Natural killer cell treated with Interleukin-12 subunit alpha and Interleukin-12 subunit beta and Interleukin-15 and Interleukin-18, amount 100 ng/mL, for 72 hours (primary cell): ENCODE measurements around the gene MIPEP. TPM values are rescaled to one million over a fixed set of nuclear protein-coding genes. Genes with fewer than 3 reads are reported as not detected.

ENCODE experiments used
- ATAC-seq, 2 donors: fragments of 150-1000 bp; cut with Tn5 transposase in 1 of 2; sonication (Bioruptor Pico), chemical (Tn5 transposase) in 1 of 2; 2 replicates each; pipeline ENCODE4 v1.10.0; 2021
- DNase-seq: peaks from one replicate; pipeline ENCODE4 v3.0.0; 2022; ENCODE audit warnings: low spot score
- H3K27ac Mint-ChIP-seq, 2 donors: 1 replicate in 1 of 2; 2 replicates in 1 of 2; pipeline ENCODE4 v1.8.0; 2022; ENCODE audit warnings: mixed read lengths in 2 of 2, mild to moderate bottlenecking in 1 of 2, moderate library complexity in 1 of 2
- H3K27me3 Mint-ChIP-seq, 2 donors: 1 replicate in 1 of 2; 2 replicates in 1 of 2; pipeline ENCODE4 v1.8.0; 2022; ENCODE audit warnings: mixed read lengths in 2 of 2
- H3K36me3 Mint-ChIP-seq: one replicate; pipeline ENCODE4 v1.8.0; 2022; ENCODE audit warnings: mixed read lengths
- H3K4me1 Mint-ChIP-seq, 2 donors: 1 replicate in 1 of 2; 2 replicates in 1 of 2; pipeline ENCODE4 v1.8.0; 2022; ENCODE audit warnings: low read depth in 2 of 2, mixed read lengths in 2 of 2, mild to moderate bottlenecking in 1 of 2
- H3K4me3 Mint-ChIP-seq: one replicate; pipeline ENCODE4 v1.8.0; 2022; ENCODE audit warnings: mixed read lengths
- H3K9me3 Mint-ChIP-seq: 2 replicates; pipeline ENCODE4 v1.8.0; 2022; ENCODE audit warnings: mixed read lengths
- total RNA-seq, 2 donors: library from RNA; stranded (reverse); gene quantifications; one replicate each; pipeline ENCODE4 v1.2.3, GENCODE V29; 2022

Gene MIPEP
- total RNA-seq, 2 donors from 2014 or later: 12.1 to 14.5 TPM

DNA sequence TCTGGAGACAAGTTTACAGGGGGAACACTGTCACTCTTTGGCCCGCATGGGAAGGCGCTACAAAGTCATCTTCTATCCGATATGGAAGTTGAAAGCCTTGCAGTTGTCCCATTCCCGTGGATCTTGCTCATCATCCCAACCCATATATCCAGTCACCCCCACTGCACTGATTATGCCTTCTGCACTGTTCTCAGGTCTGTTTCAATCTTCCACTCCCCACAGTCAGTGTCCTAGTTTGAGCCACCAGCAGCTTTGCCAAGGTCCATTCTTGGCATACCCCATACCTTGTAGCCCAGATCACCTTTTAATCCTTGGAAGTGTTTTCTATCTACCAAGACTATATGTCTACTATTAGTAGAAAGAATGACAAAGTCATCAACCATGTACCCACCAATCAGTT lies 88.1 kb downstream of the MIPEP start:
- peaks cover 9% of the 10 kb centered on the region for H3K36me3 Mint-ChIP-seq
- DNase-seq: no peak
- H3K4me1 Mint-ChIP-seq: peaks cover 0 to 3% of the 10 kb centered on the region in 2 donors
- H3K27me3 Mint-ChIP-seq: no peaks in the 10 kb centered on the region
- no peak overlapping the region for H3K27ac Mint-ChIP-seq
- no peak overlapping the region for H3K4me3 Mint-ChIP-seq
- no peak for ATAC-seq
- peaks cover 3% of the 10 kb centered on the region for H3K9me3 Mint-ChIP-seq

DNA sequence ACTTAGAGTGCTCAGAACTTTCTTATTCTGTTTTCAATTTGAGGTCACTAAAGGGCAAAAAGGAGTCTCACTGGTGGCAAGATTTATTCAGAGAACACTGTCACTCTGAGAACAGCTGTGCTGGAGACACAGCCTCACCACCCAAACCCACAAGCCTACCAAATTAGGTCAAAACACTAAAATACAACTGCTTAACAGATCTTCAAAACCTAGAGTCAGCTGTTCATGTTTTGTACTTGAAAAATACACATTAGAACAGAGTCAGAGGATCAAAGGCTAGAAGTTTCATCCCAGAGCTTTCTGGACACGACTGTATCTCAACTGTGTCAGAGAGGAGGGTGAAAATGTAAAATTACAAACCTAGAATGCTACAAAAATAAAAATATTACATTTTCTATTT lies 89.3 kb downstream of the MIPEP start:
- Mint-ChIP-seq H3K4me1 (peaks cover 0 to 3% of the 10 kb centered on the region in 2 donors), H3K27me3 (no peaks in the 10 kb centered on the region), H3K27ac (no peak overlapping the region), H3K9me3 (peaks cover 3% of the 10 kb centered on the region), H3K4me3 (no peak overlapping the region), H3K36me3 (peaks cover 9% of the 10 kb centered on the region)
- DNase-seq (no peak), ATAC-seq (no peak)

DNA sequence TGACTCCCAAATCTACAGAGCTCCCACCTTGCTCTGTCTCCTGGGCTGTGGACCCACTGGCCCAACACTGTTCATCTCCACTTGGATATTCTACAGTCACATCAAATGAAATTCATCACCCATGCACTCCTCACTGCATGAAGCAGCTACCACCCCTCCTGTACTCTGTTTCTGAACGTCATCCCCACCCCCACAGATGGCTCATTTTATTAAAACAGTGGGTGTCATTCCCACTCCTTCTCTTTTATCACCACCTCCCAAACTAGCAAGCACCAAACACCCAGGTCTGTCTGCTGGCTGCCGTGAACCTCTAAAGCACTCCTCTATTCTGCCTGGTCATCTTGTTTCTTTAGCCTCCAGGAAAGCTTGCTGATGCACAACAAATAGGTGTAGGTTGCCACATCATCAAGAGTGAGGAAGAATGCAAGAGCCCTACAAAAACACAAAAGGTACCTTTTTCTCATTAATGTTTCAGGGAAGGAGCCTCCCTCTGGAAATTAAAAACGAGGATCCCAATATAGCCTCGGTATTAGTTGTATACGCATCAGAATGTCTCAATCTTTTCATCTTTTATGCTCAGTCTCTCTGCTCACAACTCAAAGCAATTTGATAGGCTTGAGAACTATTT lies 91.8 kb downstream of the MIPEP start:
- H3K4me3 Mint-ChIP-seq: no peak overlapping the region
- no peak overlapping the region for H3K27ac Mint-ChIP-seq
- ATAC-seq: no peak
- H3K4me1 Mint-ChIP-seq: peaks cover 3 to 5% of the 10 kb centered on the region in 2 donors
- peaks cover 3% of the 10 kb centered on the region for H3K9me3 Mint-ChIP-seq
- no peak for DNase-seq
- H3K27me3 Mint-ChIP-seq: no peaks in the 10 kb centered on the region
- peaks cover 9% of the 10 kb centered on the region for H3K36me3 Mint-ChIP-seq

DNA sequence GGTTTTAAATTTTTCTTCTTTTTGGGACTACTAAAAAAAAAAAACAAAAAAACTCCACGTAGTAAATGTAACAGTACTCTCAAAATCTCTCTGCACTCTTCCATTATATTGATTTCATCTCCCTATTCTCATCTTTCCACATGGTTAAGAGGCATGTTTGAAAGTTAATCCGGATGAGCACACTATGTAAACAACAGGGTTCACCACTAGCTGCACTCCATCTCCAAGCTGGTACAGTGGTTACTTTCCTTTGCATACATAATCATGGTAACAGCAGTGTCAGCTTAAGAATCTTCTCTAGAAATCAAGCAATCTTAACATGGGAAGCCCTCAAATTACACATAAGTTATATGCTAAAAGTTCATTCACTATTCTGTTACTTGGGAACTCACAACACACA lies 92.6 kb downstream of the MIPEP start:
- no peak overlapping the region for H3K27ac Mint-ChIP-seq
- no peak for DNase-seq
- H3K4me1 Mint-ChIP-seq: peaks cover 3 to 5% of the 10 kb centered on the region in 2 donors
- no peak for ATAC-seq
- H3K9me3 Mint-ChIP-seq: peaks cover 3% of the 10 kb centered on the region
- H3K4me3 Mint-ChIP-seq: no peak overlapping the region
- no peaks in the 10 kb centered on the region for H3K27me3 Mint-ChIP-seq
- H3K36me3 Mint-ChIP-seq: peaks cover 9% of the 10 kb centered on the region

DNA sequence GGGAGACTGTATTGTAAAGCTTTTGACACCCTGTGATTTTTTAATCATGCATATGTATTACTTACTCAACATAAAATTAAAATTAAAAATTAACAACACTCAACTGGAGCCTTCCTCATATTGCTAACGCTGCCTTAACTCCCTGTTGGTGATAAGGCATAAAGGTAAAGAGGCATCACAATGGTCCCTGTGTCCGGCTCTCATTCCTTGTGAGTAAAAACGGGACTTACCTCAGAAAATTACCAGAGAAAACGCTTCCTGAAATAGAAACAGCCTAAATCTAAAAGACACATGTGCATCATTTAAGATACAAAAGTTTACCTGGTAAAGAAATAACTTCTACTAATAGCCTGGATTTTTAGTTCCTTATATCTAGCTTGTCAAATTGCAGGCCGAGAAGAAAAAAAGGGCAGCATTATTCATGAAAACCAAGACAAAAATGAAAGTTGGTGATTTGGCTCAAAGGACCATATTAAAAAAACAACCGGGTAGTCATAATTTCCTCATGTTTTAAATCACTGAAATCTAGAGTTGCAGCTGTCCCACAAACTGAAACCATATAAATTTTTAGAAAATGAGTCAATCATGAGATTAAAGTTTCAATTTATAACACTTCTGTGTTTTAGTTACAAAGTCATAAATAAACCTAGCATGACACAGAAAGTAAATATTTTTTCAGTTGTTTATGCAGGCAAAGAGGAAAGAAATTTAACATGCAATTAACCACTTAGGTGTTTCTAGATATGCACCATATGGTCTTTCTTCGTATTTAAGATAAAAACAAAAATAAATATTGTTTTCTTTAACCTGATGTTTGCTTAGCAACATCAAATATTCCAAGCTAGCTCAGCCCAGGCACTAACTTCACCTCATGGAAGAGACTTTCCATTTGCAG lies 94.7 kb downstream of the MIPEP start:
- peaks cover 3% of the 10 kb centered on the region for H3K9me3 Mint-ChIP-seq
- H3K4me3 Mint-ChIP-seq: peak overlapping the region; percentile 26
- H3K36me3 Mint-ChIP-seq: peaks cover 9% of the 10 kb centered on the region
- no peak overlapping the region for H3K27ac Mint-ChIP-seq
- no peaks in the 10 kb centered on the region for H3K27me3 Mint-ChIP-seq
- DNase-seq (no peak), ATAC-seq (peak in 1 of 2 donors; percentile 55)
- peaks cover 3 to 5% of the 10 kb centered on the region in 2 donors for H3K4me1 Mint-ChIP-seq

DNA sequence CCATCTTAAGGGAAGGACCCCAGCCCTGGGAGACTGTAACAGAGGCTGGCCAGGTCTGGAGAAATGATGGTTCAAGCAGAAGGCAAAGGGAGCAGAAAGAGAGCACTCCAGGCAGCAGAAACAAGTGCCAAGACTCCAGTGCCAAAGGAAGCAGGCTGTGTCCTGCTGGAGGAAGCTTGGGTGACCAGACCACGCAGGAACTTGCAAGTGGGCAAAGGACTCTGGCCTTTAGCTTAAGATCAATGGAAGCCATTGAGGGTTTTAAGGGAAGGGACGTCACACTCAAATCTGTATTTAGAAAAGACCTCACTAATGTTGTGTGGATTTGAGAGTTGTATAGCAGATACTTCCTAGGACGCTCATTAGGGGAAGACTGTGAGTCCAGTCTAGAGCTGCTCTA lies 95.5 kb downstream of the MIPEP start:
- no peak for DNase-seq
- Mint-ChIP-seq H3K27ac (no peak overlapping the region), H3K4me3 (no peak overlapping the region), H3K36me3 (peaks cover 7% of the 10 kb centered on the region), H3K9me3 (peaks cover 3% of the 10 kb centered on the region), H3K4me1 (peaks cover 2 to 5% of the 10 kb centered on the region in 2 donors), H3K27me3 (no peaks in the 10 kb centered on the region)
- ATAC-seq: no peak

DNA sequence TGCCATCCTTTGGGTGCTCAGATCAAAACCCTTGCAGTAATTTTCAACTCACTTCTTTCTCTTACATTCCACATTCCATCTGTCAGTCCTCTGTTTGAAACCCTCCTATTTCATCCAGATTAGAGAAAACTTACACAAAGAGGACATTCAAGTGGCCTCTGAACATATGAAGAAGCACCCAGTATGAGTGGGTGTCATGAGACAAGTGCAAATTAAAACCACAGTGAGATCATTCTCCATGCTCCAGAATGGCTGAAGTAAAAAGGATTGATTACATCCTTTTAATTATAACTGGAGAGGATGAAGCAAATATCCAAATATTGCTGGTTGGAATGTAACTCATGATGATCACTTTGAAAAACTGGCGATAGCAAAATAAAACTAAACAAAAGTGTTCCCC lies 96.5 kb downstream of the MIPEP start:
- H3K27ac Mint-ChIP-seq: no peak overlapping the region
- no peak for DNase-seq
- H3K27me3 Mint-ChIP-seq: no peaks in the 10 kb centered on the region
- H3K36me3 Mint-ChIP-seq: peaks cover 4% of the 10 kb centered on the region
- H3K9me3 Mint-ChIP-seq: no peaks in the 10 kb centered on the region
- no peak overlapping the region for H3K4me3 Mint-ChIP-seq
- peaks cover 0 to 5% of the 10 kb centered on the region in 2 donors for H3K4me1 Mint-ChIP-seq
- no peak for ATAC-seq

DNA sequence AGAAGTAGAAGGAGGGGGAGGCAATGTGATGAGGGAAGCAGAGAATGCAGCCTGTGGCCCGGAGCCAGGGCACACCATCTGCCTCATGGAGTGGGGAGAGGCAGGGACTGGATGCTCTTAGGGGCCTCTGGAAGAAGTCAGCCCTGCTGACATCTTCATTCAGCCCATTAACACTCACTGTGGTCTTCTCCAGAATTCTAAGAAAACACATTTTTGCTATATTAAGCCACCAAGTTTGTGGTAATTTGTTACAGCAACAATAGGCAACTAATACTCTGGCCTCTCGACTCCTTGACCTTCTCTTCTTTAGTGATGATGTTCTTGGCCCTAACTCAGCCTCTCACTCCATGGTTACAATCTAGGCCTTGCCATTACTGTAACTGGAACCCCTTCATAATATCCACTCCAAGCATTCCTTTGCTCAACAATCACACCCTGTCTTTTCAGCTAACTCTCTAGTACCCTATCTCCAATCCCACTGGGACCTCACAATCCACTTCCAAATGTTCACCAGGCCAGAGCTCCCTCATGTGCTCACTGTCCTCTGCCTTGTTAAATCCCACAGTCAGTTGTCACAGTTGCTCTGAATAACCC lies 98.5 kb downstream of the MIPEP start:
- ATAC-seq (no peak), DNase-seq (no peak)
- H3K4me3 Mint-ChIP-seq: no peak overlapping the region
- H3K36me3 Mint-ChIP-seq: no peaks in the 10 kb centered on the region
- no peaks in the 10 kb centered on the region for H3K9me3 Mint-ChIP-seq
- H3K27me3 Mint-ChIP-seq: no peaks in the 10 kb centered on the region
- H3K4me1 Mint-ChIP-seq: peaks cover 0 to 5% of the 10 kb centered on the region in 2 donors
- no peak overlapping the region for H3K27ac Mint-ChIP-seq

DNA sequence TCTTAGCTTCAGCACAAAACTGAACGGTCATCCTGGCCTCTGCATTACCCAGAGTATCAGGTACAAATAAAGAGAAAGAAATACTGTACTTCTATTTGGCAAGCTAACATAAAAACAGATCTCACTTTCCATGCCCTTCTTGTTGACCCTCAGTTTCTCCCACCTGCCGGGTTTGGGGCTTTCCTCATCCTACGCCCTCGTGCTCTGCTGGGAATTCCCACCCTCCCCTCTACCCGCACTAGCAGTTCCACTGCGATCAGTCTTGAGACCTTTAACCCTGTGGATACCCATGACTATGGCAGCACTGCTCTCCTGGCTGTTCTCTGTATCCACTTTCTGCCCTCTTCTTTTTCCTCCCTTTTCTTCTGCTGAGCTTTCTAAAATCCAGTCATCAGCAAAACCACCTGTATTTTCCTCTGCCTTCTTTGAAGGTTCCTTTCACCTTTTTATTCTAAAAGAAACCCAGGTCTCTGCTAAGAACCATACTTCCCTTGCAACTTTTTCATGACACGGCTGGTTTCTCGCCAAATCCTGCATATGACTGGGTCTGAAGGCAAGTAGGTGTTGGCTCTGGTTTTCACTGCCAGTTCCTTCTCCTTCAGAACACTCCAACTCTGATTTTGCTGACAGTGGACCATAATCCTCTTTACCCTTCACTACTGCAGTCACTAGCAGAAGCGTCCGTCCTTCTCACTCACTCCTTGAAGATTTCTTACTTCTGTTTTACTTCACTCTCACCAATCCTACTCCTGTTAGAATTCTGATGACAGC lies 99.4 kb downstream of the MIPEP start:
- ATAC-seq: no peak
- Mint-ChIP-seq H3K27me3 (no peaks in the 10 kb centered on the region), H3K36me3 (no peaks in the 10 kb centered on the region), H3K4me3 (no peak overlapping the region), H3K27ac (no peak overlapping the region), H3K4me1 (peaks cover 0 to 5% of the 10 kb centered on the region in 2 donors), H3K9me3 (no peaks in the 10 kb centered on the region)
- no peak for DNase-seq

DNA sequence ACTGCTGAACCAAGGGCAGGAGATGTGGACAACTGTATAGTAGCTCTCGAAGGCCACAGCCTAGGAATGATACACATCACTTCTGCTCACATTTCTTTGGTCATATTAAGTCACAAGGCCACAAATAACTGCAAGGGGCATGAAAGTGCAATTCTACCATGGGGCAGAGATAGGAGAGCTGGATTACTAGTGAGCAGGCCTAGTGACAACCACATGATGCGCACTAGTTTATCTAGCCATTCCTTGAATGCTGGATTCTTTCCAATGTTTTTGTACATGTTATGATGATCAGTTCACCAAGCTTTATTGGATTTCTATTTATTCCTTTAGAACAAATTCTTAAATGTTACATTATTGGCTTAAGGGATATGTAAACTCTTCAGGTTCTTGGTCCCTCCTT lies 100.7 kb downstream of the MIPEP start:
- H3K4me3 Mint-ChIP-seq: no peak overlapping the region
- DNase-seq (no peak), ATAC-seq (no peak)
- H3K9me3 Mint-ChIP-seq: no peaks in the 10 kb centered on the region
- H3K4me1 Mint-ChIP-seq: peaks cover 0 to under 1% of the 10 kb centered on the region in 2 donors
- no peaks in the 10 kb centered on the region for H3K27me3 Mint-ChIP-seq
- no peak overlapping the region for H3K27ac Mint-ChIP-seq
- no peaks in the 10 kb centered on the region for H3K36me3 Mint-ChIP-seq

DNA sequence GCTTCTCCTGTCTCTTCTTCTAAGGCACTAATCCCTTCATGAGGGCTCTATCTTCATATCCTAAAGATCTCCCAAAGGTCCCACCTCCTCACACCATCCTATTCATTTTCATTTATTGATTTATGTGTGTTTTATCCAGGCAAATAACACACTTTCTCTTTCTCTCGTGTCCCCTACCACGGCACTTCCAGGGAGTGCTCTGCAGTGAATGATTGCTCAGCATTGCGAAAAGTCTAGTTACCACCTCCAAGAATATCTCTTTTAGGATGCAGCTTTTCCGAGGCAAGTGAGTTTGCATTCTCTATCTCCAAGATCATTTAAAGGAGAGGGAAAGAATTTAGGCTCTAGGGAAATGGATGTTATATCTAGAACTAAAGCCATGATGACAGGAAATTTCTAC lies 101.7 kb downstream of the MIPEP start:
- no peaks in the 10 kb centered on the region for H3K9me3 Mint-ChIP-seq
- no peak overlapping the region for H3K4me3 Mint-ChIP-seq
- H3K36me3 Mint-ChIP-seq: peaks cover under 1% of the 10 kb centered on the region
- DNase-seq (no peak), ATAC-seq (no peak)
- no peaks in the 10 kb centered on the region for H3K4me1 Mint-ChIP-seq
- no peaks in the 10 kb centered on the region for H3K27me3 Mint-ChIP-seq
- no peak overlapping the region for H3K27ac Mint-ChIP-seq

DNA sequence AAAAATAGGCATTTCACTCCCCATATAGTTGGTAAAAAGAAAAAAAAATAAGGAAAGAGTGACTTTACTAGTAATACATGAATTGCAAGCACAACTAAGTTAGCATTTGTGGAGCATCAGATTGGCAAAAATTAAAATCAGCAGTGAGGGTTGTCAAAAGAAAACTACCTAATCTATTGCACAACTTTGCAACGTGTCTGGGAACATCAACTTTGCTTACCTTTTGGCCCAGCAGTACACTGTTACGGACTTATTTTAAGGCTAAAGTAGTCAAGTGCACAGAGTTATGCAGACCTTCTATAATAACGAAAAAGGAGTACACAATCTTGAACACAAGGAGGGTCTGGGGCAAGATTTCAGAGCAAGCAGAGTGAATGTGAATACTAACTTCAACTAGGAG lies 102.6 kb downstream of the MIPEP start:
- ATAC-seq (no peak), DNase-seq (no peak)
- peaks cover 4% of the 10 kb centered on the region for H3K36me3 Mint-ChIP-seq
- H3K4me3 Mint-ChIP-seq: no peak overlapping the region
- H3K4me1 Mint-ChIP-seq: no peaks in the 10 kb centered on the region
- H3K27ac Mint-ChIP-seq: no peak overlapping the region
- no peaks in the 10 kb centered on the region for H3K9me3 Mint-ChIP-seq
- no peaks in the 10 kb centered on the region for H3K27me3 Mint-ChIP-seq

DNA sequence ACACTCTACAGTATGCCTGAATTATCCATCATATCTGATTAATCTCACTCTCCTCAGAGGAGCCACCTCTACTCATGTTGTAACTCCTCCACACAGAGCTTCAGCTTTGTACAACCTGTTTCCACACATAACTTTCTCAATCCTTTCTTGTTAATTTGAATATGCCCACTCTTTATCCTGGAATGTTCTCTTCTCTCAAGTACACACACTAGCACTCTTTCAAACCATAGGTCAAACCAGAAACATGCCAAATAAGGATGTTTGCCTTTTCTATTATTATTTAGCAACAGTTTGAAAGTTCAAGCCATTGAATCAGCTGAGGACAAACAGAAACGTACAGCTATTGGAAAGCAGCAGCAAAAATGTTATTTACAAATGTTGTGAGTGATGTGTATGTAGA lies 110.3 kb downstream of the MIPEP start:
- peaks cover 3 to 13% of the 10 kb centered on the region in 2 donors for H3K4me1 Mint-ChIP-seq
- no peak overlapping the region for H3K4me3 Mint-ChIP-seq
- H3K9me3 Mint-ChIP-seq: no peaks in the 10 kb centered on the region
- H3K36me3 Mint-ChIP-seq: peaks cover 4% of the 10 kb centered on the region
- no peak overlapping the region for H3K27ac Mint-ChIP-seq
- ATAC-seq (no peak), DNase-seq (no peak)
- no peaks in the 10 kb centered on the region for H3K27me3 Mint-ChIP-seq
